Large intestine (tissue), 3 donors: Measurements from ENCODE around the gene SIN3B. TPM values are rescaled to one million over a fixed set of nuclear protein-coding genes. Genes with fewer than 3 reads are reported as not detected.

Source experiments
- DNase-seq, 2 donors: peaks; one replicate each; pipeline versions ENCODE4 v3.0.0 to v3.0.0-alpha.2; 2013
- H3K27ac ChIP-seq: one replicate; pipeline ENCODE4 v1.5.1; 2013; ENCODE audit warnings: low read length
- H3K27me3 ChIP-seq: 2 replicates; pipeline ENCODE4 v1.6.1; 2013; ENCODE audit warnings: low read length; ENCODE audit not compliant: control insufficient read depth, insufficient read depth
- H3K36me3 ChIP-seq: 2 replicates; pipeline ENCODE4 v1.6.1; 2013; ENCODE audit warnings: low read length; ENCODE audit not compliant: control insufficient read depth, insufficient read depth
- H3K4me1 ChIP-seq: one replicate; pipeline ENCODE4 v1.6.1; 2013; ENCODE audit warnings: low read length; ENCODE audit not compliant: control insufficient read depth, insufficient read depth
- H3K4me3 ChIP-seq: one replicate; pipeline ENCODE4 v1.5.1; 2013; ENCODE audit warnings: low read length
- H3K9me3 ChIP-seq: one replicate; pipeline ENCODE4 v1.6.1; 2013; ENCODE audit warnings: mild to moderate bottlenecking, low read depth, low read length, moderate library complexity; ENCODE audit not compliant: control insufficient read depth
- WGBS: methylation state at CpG from one replicate; pipeline ENCODE4 v1.1.5; 2013; ENCODE audit warnings: low lambda C conversion rate; ENCODE audit not compliant: insufficient coverage; 5-methylcytosine and 5-hydroxymethylcytosine counted together
- polyA plus RNA-seq: library from polyadenylated mRNA; unstranded; fragments of 120-200 nt; gene quantifications from one replicate; pipeline ENCODE4 v1.2.1, GENCODE V29; 2013

The SIN3B gene
- polyA plus RNA-seq, 1 donor = 46.2 TPM

- no peaks in the 10 kb centered on the region for H3K27me3 ChIP-seq
- WGBS = 93% methylated on average over 3 of the region's 15 CpGs
- H3K36me3 ChIP-seq = peaks cover 87% of the 10 kb centered on the region
- H3K9me3 ChIP-seq = no peaks in the 10 kb centered on the region
- no peak overlapping the region for H3K4me3 ChIP-seq
- no peaks in the 10 kb centered on the region for H3K4me1 ChIP-seq
- H3K27ac ChIP-seq = no peak overlapping the region
- no peak for DNase-seq
Observed at GRCh38 chr19:16841391-16841926, 12.3 kb downstream of the SIN3B start.

GRCh38 chr19:16846901-16847300 lies 17.7 kb downstream of the SIN3B start:
- H3K36me3 ChIP-seq = peaks cover 86% of the 10 kb centered on the region

DNA sequence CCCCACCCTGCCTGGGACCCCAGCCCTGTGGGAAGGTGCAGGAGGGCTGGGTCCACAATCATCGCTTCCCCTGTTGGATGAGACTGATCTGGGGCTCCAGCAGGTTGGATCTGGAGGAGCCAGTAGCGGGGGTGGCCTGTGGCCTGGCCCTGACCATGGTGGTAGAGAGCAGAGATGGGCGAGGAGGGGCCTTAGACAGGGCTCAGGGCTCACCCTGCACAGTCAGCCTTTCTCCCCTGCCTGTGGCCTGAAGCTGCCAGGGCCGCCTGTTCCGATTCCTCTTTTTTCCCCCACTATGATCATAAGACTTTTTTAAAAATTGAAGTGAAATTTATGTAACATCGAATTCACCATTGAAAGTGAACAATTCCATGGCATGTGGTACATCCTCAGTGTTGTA lies 18.2 kb downstream of the SIN3B start:
- no peak for DNase-seq
- Histone ChIP-seq H3K9me3 (no peaks in the 10 kb centered on the region), H3K4me1 (no peaks in the 10 kb centered on the region), H3K36me3 (peaks cover 89% of the 10 kb centered on the region), H3K27ac (no peak overlapping the region), H3K4me3 (no peak overlapping the region), H3K27me3 (no peaks in the 10 kb centered on the region)
- WGBS = 100% methylated on average over 1 of the region's 6 CpGs

More at GRCh38 chr19:16846901-16847300, 17.7 kb downstream of the SIN3B start:
- WGBS = no CpG with 5 or more reads among the region's 16 CpGs
- Histone ChIP-seq H3K4me3 (no peak overlapping the region), H3K9me3 (no peaks in the 10 kb centered on the region), H3K27ac (no peak overlapping the region), H3K4me1 (no peaks in the 10 kb centered on the region), H3K27me3 (no peaks in the 10 kb centered on the region)
- DNase-seq = no peak

- Histone ChIP-seq H3K4me1 (no peaks in the 10 kb centered on the region), H3K27ac (no peak overlapping the region), H3K36me3 (peaks cover 88% of the 10 kb centered on the region), H3K27me3 (no peaks in the 10 kb centered on the region), H3K4me3 (no peak overlapping the region), H3K9me3 (no peaks in the 10 kb centered on the region)
- DNase-seq = no peak
- no CpG with 5 or more reads among the region's 1 CpG for WGBS
Observed at GRCh38 chr19:16849168-16849567, 20.0 kb downstream of the SIN3B start.

DNA sequence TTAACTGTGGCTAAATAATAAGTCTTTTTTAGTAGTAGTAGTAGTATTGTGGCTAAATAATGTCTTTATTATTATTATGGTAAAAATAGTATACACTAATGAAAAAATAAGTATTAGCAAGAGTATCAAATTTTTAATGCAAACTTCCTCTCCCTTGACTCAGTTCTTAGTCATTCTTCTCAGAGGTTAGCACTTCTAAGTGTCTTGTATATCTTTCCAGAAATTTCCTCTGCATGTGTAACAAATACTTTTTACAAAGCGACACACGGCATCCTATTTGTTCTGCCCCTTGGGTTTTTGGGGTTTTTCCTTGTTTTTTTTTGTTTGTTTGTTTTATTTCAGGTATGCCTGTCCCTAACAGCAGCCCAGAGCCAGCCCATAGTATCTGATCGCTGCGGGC lies 20.9 kb downstream of the SIN3B start:
- Histone ChIP-seq H3K36me3 (peaks cover 89% of the 10 kb centered on the region), H3K27ac (no peak overlapping the region), H3K4me1 (no peaks in the 10 kb centered on the region), H3K27me3 (no peaks in the 10 kb centered on the region), H3K4me3 (no peak overlapping the region), H3K9me3 (no peaks in the 10 kb centered on the region)
- no peak for DNase-seq
- WGBS = no CpG with 5 or more reads among the region's 4 CpGs

- no peak for DNase-seq
- H3K4me3 ChIP-seq = no peak overlapping the region
- no peak overlapping the region for H3K27ac ChIP-seq
- no peaks in the 10 kb centered on the region for H3K4me1 ChIP-seq
- no peaks in the 10 kb centered on the region for H3K9me3 ChIP-seq
- WGBS = no CpG with 5 or more reads among the region's 33 CpGs
- peaks cover 84% of the 10 kb centered on the region for H3K36me3 ChIP-seq
- H3K27me3 ChIP-seq = no peaks in the 10 kb centered on the region
Observed at GRCh38 chr19:16851031-16851712, 22.0 kb downstream of the SIN3B start.

GRCh38 chr19:16853066-16853465 lies 23.9 kb downstream of the SIN3B start:
- H3K36me3 ChIP-seq = peaks cover 69% of the 10 kb centered on the region
- H3K4me3 ChIP-seq = no peak overlapping the region
- H3K27ac ChIP-seq = no peak overlapping the region
- H3K4me1 ChIP-seq = no peaks in the 10 kb centered on the region
- no peak for DNase-seq
- H3K9me3 ChIP-seq = no peaks in the 10 kb centered on the region
- no peaks in the 10 kb centered on the region for H3K27me3 ChIP-seq
- no CpG with 5 or more reads among the region's 7 CpGs for WGBS

DNA sequence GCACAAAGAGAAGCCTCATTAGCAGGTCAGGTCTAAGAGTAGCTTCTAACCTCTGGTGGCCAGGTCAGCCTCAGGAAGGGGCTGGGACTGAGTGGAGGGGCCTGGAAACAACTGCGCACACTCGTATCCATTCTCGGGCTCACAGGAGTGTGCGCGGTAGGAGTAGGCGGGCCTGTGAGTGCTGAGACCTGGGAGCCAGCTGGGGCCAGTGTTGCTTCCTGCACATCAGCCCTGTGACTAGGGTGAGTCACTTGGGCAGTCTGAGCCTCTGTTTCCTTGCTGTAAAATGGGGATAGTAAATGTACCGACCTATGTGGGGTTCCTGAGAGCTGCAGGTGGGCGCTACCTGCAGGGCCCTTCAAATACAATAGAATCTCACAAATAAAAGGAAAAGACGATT lies 26.9 kb downstream of the SIN3B start:
- Histone ChIP-seq H3K4me3 (no peak overlapping the region), H3K36me3 (peaks cover 48% of the 10 kb centered on the region), H3K27me3 (no peaks in the 10 kb centered on the region), H3K9me3 (no peaks in the 10 kb centered on the region), H3K4me1 (no peaks in the 10 kb centered on the region), H3K27ac (no peak overlapping the region)
- DNase-seq = no peak
- WGBS = 100% methylated on average over 1 of the region's 9 CpGs

- Histone ChIP-seq H3K4me1 (no peaks in the 10 kb centered on the region), H3K4me3 (no peak overlapping the region), H3K9me3 (no peaks in the 10 kb centered on the region), H3K27ac (no peak overlapping the region), H3K36me3 (peaks cover 39% of the 10 kb centered on the region), H3K27me3 (no peaks in the 10 kb centered on the region)
- no CpG with 5 or more reads among the region's 7 CpGs for WGBS
- no peak for DNase-seq
Observed at GRCh38 chr19:16859626-16860025, 30.4 kb downstream of the SIN3B start.

DNA sequence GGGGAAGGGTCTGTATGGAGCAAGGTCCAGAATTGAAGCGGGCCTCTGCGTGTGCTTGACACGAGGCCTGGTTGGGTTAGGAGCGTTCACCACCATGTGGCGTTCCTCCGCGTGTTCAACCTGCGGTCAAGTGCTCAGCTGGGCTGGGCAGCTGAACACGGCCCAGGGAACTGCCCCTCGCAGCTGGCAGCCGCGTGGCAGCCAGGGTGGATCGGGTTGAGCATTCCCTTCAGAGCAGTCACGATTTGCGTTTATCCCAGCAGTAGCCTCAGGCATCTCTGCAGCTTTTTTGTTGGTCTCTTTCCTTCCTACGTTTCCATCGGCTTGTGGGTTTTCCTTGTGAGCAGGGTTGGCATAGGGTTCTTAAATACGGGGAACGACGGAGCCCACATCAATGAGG lies 30.9 kb downstream of the SIN3B start:
- no peak for DNase-seq
- WGBS = no CpG with 5 or more reads among the region's 20 CpGs
- Histone ChIP-seq H3K36me3 (peaks cover 40% of the 10 kb centered on the region), H3K9me3 (no peaks in the 10 kb centered on the region), H3K4me1 (no peaks in the 10 kb centered on the region), H3K4me3 (no peak overlapping the region), H3K27me3 (no peaks in the 10 kb centered on the region), H3K27ac (no peak overlapping the region)

DNA sequence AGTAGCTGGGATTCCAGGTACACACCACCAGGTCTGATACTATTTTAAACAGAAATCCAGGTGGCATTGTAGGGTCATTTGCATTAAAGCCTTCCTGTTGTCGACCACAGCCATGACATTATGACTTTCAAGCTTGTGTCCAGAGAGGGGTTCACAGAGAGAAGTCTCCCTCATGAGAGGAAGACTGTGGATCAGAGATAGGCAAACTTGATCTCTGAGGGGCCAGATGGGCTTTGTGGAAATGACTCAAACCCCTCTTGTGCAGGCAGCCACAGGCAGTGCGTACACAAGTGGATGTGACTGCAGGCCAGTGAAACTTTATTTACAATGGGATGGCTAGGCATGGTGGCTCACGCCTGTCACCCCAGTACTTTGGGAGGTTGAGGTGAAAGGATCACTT lies 31.8 kb downstream of the SIN3B start:
- WGBS = no CpG with 5 or more reads among the region's 3 CpGs
- no peak for DNase-seq
- Histone ChIP-seq H3K4me1 (no peaks in the 10 kb centered on the region), H3K4me3 (no peak overlapping the region), H3K36me3 (peaks cover 45% of the 10 kb centered on the region), H3K27me3 (no peaks in the 10 kb centered on the region), H3K9me3 (no peaks in the 10 kb centered on the region), H3K27ac (no peak overlapping the region)
